Right forelimb (tissue), 1 donor: ENCODE results near the gene KCTD3.

Experiments used
- DNase-seq: peaks from one replicate; pipeline ENCODE4 v3.0.0-alpha.2; 2018

Gene KCTD3

GRCh38 chr1:215607412-215607811, 40.3 kb downstream of the KCTD3 start:
- DNase-seq: no peak

GRCh38 chr1:215608646-215609045, 41.5 kb downstream of the KCTD3 start:
- no peak for DNase-seq

GRCh38 chr1:215612391-215612790, 45.3 kb downstream of the KCTD3 start:
- no peak for DNase-seq

GRCh38 chr1:215617979-215618378, 50.9 kb downstream of the KCTD3 start:
- DNase-seq: no peak

- no peak for DNase-seq
Measured at GRCh38 chr1:215623162-215623561, 56.1 kb downstream of the KCTD3 start.

- DNase-seq: no peak
Measured at GRCh38 chr1:215625949-215626348, 58.8 kb downstream of the KCTD3 start.

- no peak for DNase-seq
Measured at GRCh38 chr1:215631040-215631439, 63.9 kb downstream of the KCTD3 start.

GRCh38 chr1:215631489-215631888, 64.4 kb downstream of the KCTD3 start:
- DNase-seq: no peak

GRCh38 chr1:215635827-215636226, 68.7 kb downstream of the KCTD3 start:
- DNase-seq: no peak

GRCh38 chr1:215636258-215636965, 69.3 kb downstream of the KCTD3 start:
- no peak for DNase-seq

- DNase-seq: peak; percentile 58
Measured at GRCh38 chr1:215637041-215637573, 70.0 kb downstream of the KCTD3 start.

- DNase-seq: no peak
Measured at GRCh38 chr1:215640429-215641148, 73.5 kb downstream of the KCTD3 start.

GRCh38 chr1:215643592-215644321, 76.7 kb downstream of the KCTD3 start:
- DNase-seq: no peak

- DNase-seq: no peak
Measured at GRCh38 chr1:215645182-215645581, 78.1 kb downstream of the KCTD3 start.

GRCh38 chr1:215645861-215646260, 78.8 kb downstream of the KCTD3 start:
- no peak for DNase-seq

GRCh38 chr1:215647738-215648137, 80.6 kb downstream of the KCTD3 start:
- DNase-seq: no peak

GRCh38 chr1:215648957-215649356, 81.9 kb downstream of the KCTD3 start:
- DNase-seq: no peak

GRCh38 chr1:215650446-215651149, 83.5 kb downstream of the KCTD3 start:
- DNase-seq: no peak

GRCh38 chr1:215651867-215652266, 84.8 kb downstream of the KCTD3 start:
- no peak for DNase-seq

- DNase-seq: no peak
Measured at GRCh38 chr1:215652371-215652770, 85.3 kb downstream of the KCTD3 start.

- DNase-seq: no peak
Measured at GRCh38 chr1:215657047-215657446, 89.9 kb downstream of the KCTD3 start.

- DNase-seq: no peak
Measured at GRCh38 chr1:215660259-215660658, 93.2 kb downstream of the KCTD3 start.

GRCh38 chr1:215661033-215661432, 93.9 kb downstream of the KCTD3 start:
- no peak for DNase-seq
